ENCODE results near the gene MVB12B.

The MVB12B gene

GRCh38 chr9:126307322-126308061 is 19.1 kb upstream of the MVB12B start:
- TF ChIP-seq REST (IDR thresholded peaks at IDR 0.05; ENCODE audit: insufficient read depth in 1 of 2, low read depth in 2 of 2, low read length in 2 of 2): no peak
- no peak for TF ChIP-seq FOXP2 (optimal IDR thresholded peaks at IDR 0.05; ENCODE audit: borderline replicate concordance, extremely low read depth, extremely low read length, insufficient read depth)
- TF ChIP-seq SIN3A (IDR thresholded peaks at IDR 0.05; ENCODE audit: borderline replicate concordance, insufficient read depth, low read length): no peak
- TF ChIP-seq POLR2AphosphoS5 (IDR thresholded peaks at IDR 0.05; ENCODE audit: low read depth, low read length): no peak
- no peak for TF ChIP-seq TAF1 (IDR thresholded peaks at IDR 0.05; ENCODE audit: borderline replicate concordance, insufficient read depth, low read length)

GRCh38 chr9:126309427-126310189 is 17.0 kb upstream of the MVB12B start:
- no peak for TF ChIP-seq TAF1 (IDR thresholded peaks at IDR 0.05; ENCODE audit: borderline replicate concordance, insufficient read depth, low read length)
- no peak for TF ChIP-seq REST (IDR thresholded peaks at IDR 0.05; ENCODE audit: insufficient read depth in 1 of 2, low read depth in 2 of 2, low read length in 2 of 2)
- TF ChIP-seq POLR2AphosphoS5 (IDR thresholded peaks at IDR 0.05; ENCODE audit: low read depth, low read length): no peak
- no peak for TF ChIP-seq SIN3A (IDR thresholded peaks at IDR 0.05; ENCODE audit: borderline replicate concordance, insufficient read depth, low read length)
- no peak for TF ChIP-seq FOXP2 (optimal IDR thresholded peaks at IDR 0.05; ENCODE audit: borderline replicate concordance, extremely low read depth, extremely low read length, insufficient read depth)

- TF ChIP-seq TAF1 (IDR thresholded peaks at IDR 0.05; ENCODE audit: borderline replicate concordance, insufficient read depth, low read length): no peak
- no peak for TF ChIP-seq REST (IDR thresholded peaks at IDR 0.05; ENCODE audit: insufficient read depth in 1 of 2, low read depth in 2 of 2, low read length in 2 of 2)
- no peak for TF ChIP-seq FOXP2 (optimal IDR thresholded peaks at IDR 0.05; ENCODE audit: borderline replicate concordance, extremely low read depth, extremely low read length, insufficient read depth)
- TF ChIP-seq POLR2AphosphoS5 (IDR thresholded peaks at IDR 0.05; ENCODE audit: low read depth, low read length): no peak
- no peak for TF ChIP-seq SIN3A (IDR thresholded peaks at IDR 0.05; ENCODE audit: borderline replicate concordance, insufficient read depth, low read length)
Measured at GRCh38 chr9:126312584-126313551, 13.8 kb upstream of the MVB12B start.

- no peak for TF ChIP-seq POLR2AphosphoS5 (IDR thresholded peaks at IDR 0.05; ENCODE audit: low read depth, low read length)
- TF ChIP-seq TAF1 (IDR thresholded peaks at IDR 0.05; ENCODE audit: borderline replicate concordance, insufficient read depth, low read length): no peak
- TF ChIP-seq FOXP2 (optimal IDR thresholded peaks at IDR 0.05; ENCODE audit: borderline replicate concordance, extremely low read depth, extremely low read length, insufficient read depth): no peak
Measured at GRCh38 chr9:126316085-126316655, 10.5 kb upstream of the MVB12B start.

Measured in PFSK-1 (cell line).